ENCODE measurements around the gene UBAC2.

Gene UBAC2

DNA sequence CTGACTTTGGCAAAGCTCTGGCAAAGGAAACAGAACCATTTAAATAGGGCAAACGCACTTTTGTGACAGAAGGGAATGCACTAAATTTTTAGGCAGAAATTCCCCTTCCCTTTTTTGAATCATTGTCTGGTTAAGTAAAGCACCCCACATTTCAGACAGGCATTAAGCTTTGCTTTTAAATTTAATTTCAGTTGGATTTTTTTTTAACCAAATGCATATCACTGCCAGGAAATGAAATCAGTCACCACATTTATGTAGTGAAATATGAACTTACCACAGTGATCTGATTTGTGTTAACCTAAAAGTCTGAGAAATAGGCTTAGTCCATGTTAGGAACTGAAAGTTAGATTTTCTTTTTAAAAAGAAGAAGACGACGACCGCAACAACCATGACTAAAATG is 95.7 kb downstream of the UBAC2 start:
- no peak for DNase-seq (ENCODE audit: low spot score)

- DNase-seq (ENCODE audit: low spot score) = no peak
Measured at GRCh38 chr13:99297331-99297730, 96.7 kb downstream of the UBAC2 start.

- no peak for DNase-seq (ENCODE audit: low spot score)
Measured at GRCh38 chr13:99298056-99298455, 97.4 kb downstream of the UBAC2 start.

DNA sequence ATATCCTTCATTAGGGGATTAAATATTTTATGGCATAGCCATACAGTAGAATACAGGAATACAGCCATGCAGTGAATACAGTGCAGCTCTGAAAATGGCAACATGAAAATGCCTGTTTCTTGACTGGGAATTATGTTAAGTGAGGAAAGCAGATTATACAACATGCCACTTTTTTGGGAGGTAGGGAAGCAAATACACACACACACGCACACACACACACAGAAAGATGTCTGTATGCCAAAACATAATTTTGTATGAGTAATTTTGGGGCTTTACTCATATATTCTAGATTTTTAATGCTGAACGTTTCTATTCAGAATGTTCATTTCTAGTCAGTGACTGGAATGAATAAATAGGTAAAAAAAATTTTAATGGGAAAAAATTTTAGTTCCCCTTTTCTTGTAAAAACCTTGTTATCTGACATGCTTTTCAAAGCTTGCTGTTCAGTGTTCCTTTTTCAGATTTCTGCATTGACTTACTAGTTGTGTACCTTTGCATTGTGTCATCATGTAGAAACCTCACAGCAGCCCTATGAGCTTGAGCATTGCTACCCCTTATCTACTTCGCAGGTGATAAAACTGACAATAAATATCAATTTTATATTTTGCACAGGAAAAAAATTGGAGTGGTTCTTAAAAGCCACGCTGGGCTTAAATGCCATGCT is 98.7 kb downstream of the UBAC2 start:
- no peak for DNase-seq (ENCODE audit: low spot score)

DNA sequence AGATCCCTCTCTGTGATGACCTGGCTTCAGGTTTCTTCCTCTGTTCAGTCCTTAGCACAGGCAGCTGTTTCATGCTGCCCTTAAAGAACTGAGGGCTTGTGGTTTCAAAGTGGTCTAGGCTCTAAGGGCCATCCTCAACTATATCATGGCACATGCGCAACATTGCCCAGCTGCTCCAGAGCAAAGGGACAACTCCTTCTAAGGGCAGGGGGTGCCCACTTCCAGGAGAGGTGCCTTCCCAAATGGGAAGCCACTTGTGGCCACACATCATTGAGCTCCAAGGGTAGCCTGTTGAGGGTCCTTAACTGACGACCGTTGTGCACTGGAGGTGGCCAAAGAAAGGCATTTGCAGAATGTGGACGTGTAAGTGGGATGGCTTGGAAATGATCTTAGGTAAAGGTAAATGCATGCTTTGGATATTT is 99.3 kb downstream of the UBAC2 start:
- no peak for DNase-seq (ENCODE audit: low spot score)

DNA sequence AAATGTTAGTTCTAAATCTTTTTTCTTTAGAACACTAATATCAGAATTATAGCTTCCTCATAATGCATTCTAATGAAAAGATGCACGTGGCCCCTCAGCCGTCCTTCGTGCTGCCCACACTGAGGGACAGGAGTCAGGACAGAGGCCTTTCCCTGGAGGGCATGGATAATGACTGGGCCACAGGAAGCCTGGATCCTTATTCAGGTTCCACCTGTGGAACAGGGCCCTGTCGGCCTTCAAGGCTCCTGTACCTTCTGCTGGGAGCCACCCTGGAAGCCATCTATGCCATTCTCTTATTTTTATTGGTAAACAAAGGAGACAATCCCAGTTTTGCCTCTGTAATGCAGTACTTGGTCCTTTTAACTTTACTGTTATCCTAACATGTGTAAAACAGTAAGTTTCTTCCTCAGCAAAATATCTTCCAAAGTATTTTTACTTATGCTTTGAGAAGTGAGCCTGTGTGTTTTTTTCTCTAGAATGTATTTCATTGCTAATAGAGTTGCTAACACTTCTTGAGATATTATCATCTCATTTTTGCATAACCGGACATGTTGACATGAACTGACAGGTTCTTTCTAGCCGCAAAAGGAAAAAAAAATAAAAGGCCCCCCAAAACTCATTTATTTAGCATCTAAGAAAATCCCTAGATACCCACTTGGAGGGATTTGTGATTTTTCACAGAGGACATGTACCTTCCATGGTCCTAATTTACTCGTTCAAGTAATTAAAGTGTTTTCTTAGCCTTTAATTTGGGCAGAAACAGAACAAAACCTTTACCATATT is 100.6 kb downstream of the UBAC2 start:
- DNase-seq (ENCODE audit: low spot score) = no peak

- DNase-seq (ENCODE audit: low spot score) = no peak
Measured at GRCh38 chr13:99301913-99302636, 101.4 kb downstream of the UBAC2 start.

DNA sequence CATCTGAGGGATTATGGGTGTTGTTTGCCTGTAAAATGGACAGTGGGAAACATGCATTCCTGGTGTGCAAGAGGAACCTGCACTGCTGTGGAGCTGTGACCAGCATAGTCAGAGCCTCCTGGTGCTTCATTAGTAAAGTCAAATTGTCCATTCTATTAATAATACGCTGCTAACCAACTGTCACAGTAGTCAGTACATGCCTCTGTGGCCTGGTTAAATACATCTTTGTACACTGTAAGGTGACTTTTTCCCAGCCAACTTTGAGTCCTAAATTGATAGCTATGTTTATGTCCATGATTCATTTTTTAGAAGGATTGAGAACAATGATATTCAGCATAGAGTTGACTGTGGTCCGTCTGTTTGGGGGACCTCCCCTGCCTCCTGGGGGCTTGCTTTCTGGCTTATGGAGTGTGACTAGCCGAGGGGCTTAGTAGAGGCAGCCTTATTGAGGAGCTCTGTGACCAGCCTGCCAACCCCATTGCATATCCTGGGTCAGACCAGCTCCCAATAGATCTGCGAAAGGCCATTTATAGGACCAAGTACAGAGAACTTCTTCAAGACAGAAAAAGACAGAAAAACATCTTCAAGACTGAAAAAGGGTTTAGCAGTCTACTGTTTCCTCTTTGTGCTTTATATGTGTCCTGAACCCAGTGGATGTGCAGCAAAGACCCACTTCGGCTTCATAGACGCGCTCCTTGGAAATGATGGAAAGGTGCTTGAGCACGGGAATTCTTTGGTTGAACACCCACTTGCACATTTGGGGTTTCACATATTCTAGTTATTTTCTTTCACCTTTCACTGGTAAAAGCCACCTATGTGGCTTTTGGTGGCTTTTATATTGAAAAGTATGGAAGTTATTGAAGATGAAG is 102.2 kb downstream of the UBAC2 start:
- no peak for DNase-seq (ENCODE audit: low spot score)

- DNase-seq (ENCODE audit: low spot score) = peak; percentile 77
Measured at GRCh38 chr13:99303863-99304521, 103.3 kb downstream of the UBAC2 start.

DNA sequence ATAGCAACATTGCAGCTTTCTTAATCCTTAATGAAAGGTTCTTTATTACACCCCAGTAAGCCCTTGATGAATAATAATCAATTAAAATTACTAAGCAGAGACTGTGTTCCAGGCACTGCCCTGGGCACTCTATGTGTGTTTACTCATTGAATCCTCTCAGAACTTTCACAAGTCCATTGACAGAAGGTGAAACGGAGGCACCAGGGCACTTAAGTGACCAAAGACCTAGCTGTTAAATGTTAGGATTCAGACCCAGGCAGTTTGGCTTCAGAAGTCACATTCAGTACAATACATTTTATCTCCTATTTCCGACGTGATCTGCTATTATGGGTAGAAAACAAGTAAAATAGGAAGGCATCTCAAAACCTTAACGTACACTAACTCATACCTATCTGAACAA is 103.9 kb downstream of the UBAC2 start:
- DNase-seq (ENCODE audit: low spot score) = no peak

- DNase-seq (ENCODE audit: low spot score) = no peak
Measured at GRCh38 chr13:99305158-99305557, 104.5 kb downstream of the UBAC2 start.

GRCh38 chr13:99305566-99305965 is 104.9 kb downstream of the UBAC2 start:
- no peak for DNase-seq (ENCODE audit: low spot score)

- peak; percentile 45 for DNase-seq (ENCODE audit: low spot score)
Measured at GRCh38 chr13:99307247-99307646, 106.6 kb downstream of the UBAC2 start, which contains the start of gene GPR183. TSS of gene GPR183 (minus strand) at chr13:99307399. CDS start at chr13:99296145, 11,254 bp downstream.

DNA sequence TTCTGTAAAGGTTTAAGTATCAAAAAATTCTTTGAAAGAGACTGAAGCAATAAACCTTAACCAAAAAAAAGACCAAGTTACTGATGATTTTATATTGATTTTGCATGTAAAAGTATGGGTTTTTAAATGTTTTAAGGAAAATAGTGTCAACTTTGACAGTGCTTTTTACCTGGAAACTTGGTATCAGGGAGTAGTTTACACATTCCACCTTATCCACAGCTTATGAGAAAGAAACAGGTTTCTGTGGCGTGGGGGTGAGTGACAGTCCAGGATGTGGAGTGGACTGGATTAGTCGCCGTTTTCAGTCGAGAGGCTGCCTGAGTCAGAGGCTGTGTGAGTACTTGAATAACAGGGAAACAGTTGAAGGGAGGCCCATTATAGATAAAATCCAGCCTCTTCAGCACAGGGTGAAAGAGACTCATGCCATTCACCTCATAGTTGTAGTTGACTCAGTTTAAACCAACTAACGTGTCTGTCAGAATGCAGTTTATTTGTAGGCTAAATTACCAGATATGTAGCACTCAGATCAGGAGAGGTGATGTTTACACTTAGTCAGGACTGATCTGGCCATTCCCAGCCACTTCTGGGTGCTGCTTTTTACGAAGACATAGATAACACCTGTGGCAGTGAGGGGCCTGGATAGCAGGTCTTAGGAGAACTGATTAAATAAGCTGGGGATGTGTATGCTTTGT is 107.1 kb downstream of the UBAC2 start:
- no peak for DNase-seq (ENCODE audit: low spot score)

DNA sequence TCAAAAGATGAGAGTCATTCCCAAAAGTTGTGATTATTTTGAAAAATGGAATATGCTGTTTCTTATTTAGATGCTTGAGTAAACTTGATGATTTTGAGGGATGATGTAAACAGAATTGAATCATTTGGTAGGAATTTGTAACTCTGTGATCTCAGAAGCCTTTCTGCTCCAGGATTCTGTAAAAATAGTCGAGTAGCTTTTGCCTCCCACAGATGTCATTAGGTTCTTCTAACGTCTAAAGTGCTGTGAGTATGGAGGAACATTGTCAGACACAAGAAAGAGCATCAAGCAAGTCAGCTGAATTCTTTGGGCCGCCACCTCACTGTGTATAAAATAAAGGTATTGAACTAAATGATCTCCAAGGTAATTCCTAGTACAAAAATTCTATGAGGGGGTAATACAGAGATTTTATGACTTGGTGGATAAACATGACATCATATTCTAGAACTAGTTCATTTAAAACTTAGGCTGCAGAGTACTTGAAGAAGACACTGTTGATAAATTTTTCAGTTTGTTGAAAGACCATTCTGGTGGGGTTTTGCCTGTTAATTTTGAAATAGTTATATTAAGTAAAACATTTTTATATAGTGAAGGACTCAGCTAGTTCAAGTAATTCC is 107.9 kb downstream of the UBAC2 start:
- no peak for DNase-seq (ENCODE audit: low spot score)

DNA sequence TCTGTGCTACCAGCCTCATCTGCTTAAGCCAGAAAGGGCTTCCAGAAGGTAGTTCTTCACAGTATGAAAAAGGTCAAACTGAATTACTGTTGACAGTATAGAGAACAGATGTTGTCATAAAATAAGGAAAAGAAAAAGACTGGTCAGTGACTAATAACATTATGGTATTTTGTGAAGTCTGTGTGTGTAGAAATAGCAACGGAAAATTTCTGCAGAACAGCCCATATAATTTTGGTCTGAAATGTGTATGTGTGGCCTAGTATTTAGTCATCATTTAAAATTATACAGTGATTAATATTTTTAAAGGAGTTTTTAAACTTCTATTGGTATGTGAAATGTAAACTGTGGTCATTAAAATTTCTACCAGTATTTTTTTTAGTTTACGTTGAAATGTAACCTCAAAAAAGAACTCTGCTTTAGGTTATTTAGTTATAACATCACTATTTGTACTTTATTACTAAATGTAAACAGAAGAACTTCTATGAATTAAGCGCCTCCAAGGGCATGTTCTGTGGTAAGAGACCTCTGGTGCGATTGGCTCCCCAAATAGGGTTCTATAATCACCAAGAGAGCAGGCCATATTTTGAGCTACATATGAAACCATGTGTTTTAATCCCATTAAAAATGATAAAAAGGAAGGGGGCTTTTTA is 109.9 kb downstream of the UBAC2 start:
- DNase-seq (ENCODE audit: low spot score) = no peak

DNA sequence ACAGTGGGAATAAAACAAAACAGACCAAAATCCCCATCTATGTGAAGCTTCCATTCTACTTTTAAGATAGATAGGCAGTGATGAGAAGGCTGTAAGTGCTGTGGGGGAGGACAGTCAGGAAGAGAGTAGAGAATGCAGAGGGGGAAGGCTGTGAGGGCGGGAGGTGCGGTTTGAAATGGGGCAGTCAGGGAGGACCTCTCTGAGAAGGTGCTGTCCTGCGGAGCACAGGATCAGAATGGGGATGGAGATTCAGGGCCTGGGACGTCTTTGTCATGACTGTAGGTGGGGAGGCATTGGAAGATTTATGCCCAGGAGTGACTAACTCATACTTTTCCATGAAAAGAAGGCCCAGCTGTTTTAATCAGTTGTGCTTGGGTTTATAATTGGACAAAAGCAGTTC is 110.5 kb downstream of the UBAC2 start:
- no peak for DNase-seq (ENCODE audit: low spot score)

DNA sequence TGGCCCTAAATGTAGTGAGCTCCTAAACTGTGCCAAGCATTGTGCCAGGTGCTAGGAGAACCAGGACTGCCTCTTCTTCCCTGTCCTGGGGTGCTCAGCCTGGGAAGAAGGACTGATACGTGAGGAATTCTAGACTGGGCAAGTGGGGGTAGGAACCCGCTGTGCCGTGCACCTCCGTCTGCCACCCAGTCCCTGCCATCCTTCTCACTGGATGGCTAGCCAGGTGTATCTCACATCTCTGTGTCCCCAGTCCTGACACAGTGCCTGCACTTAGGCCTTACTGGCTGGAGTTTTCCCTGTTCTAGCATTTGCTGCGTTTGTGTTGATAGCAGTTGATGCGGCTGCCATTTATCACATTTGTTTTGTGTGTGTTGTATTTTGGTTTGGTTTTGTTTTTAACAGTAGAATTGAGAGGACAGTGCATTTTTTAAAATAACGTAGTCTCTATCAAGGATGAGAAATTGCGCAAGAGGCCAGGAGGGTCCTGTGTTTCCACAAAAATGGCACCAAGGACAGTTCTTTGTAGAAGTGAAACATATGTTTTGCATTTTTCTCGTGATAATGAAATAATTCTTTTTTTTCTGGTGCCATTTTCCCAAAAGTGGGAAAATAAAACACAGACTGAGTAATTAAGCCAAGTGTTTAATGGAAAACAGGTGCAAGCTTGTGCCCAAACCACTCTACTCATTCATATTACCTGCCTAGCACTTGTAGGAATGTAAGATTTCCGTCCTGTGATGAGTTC is 111.3 kb downstream of the UBAC2 start:
- DNase-seq (ENCODE audit: low spot score) = no peak

DNA sequence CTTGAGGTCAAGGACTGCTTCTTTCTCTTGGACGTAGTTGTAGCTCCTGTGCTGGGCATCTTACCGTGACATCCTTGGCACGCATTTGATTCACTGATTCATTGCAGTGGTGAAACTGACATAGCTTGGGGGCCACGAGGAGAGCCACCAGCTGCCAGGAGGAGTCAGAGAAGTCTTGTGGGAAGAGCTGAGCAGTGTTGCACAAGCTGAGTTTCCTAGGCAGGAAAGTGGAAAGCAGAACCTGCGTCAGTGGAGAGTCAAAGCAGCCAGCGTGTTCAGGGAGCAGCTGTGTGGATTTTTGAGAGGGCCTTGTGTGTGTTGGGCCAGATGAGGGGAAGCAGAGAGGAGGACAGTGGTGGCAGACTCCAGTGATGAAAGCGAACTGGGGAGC is 111.8 kb downstream of the UBAC2 start:
- DNase-seq (ENCODE audit: low spot score) = peak; percentile 87
